CD14-positive monocyte (primary cell): ENCODE data around the gene OLIG2. TPM values are rescaled to one million over a fixed set of nuclear protein-coding genes. Genes with fewer than 3 reads are reported as not detected.

Source experiments
- DNase-seq, 3 donors: peaks; one replicate each; pipeline ENCODE4 v3.0.0-alpha.2; 2011 to 2022
- H2AFZ ChIP-seq: 2 replicates; pipeline ENCODE4 v1.6.0; 2012; ENCODE audit warnings: mild to moderate bottlenecking, low read depth, low read length, inconsistent platforms; ENCODE audit not compliant: insufficient read depth, poor library complexity, severe bottlenecking
- H3K27ac ChIP-seq, 2 donors: 1 replicate in 1 of 2; 2 replicates in 1 of 2; pipeline ENCODE4 v1.5.1; 2012 to 2013; ENCODE audit warnings: low read length in 2 of 2, control low read depth in 1 of 2, inconsistent platforms in 1 of 2, low read depth in 1 of 2, mild to moderate bottlenecking in 1 of 2
- H3K27me3 ChIP-seq, 2 donors: one replicate each; pipeline versions ENCODE4 v1.6.0 to v1.6.1; 2011 to 2013; ENCODE audit warnings: low read length in 2 of 2; ENCODE audit not compliant: control insufficient read depth in 2 of 2, insufficient read depth in 2 of 2
- H3K36me3 ChIP-seq, 2 donors: replicated peaks in 1 of 2; 1 replicate in 1 of 2; 2 replicates in 1 of 2; pipeline versions ENCODE4 v1.5.1 to v1.6.1; 2012 to 2013; ENCODE audit warnings: low read length in 2 of 2, control low read depth in 1 of 2, inconsistent platforms in 1 of 2, mild to moderate bottlenecking in 1 of 2; ENCODE audit not compliant: insufficient read depth in 2 of 2, control insufficient read depth in 1 of 2
- H3K4me1 ChIP-seq, 2 donors: 1 replicate in 1 of 2; 2 replicates in 1 of 2; pipeline versions ENCODE4 v1.5.1 to v1.6.1; 2012 to 2013; ENCODE audit warnings: low read length in 2 of 2, control low read depth in 1 of 2, inconsistent platforms in 1 of 2, mild to moderate bottlenecking in 1 of 2, moderate library complexity in 1 of 2; ENCODE audit not compliant: insufficient read depth in 2 of 2, control insufficient read depth in 1 of 2
- H3K4me2 ChIP-seq: replicated peaks from 2 replicates; pipeline ENCODE3; 2012; ENCODE audit warnings: low read length, moderate library complexity, mild to moderate bottlenecking; ENCODE audit not compliant: poor library complexity, severe bottlenecking; ENCODE audit errors: extremely low read depth
- H3K4me3 ChIP-seq, 3 experiments: fragments of 200-600 bp in 1 of 3; sonication (generic) in 1 of 3; replicated peaks in 1 of 3; 1 replicate in 2 of 3; 2 replicates in 1 of 3; pipeline ENCODE4 v1.5.1; 2011 to 2013; ENCODE audit warnings: low read length in 3 of 3, mild to moderate bottlenecking in 3 of 3, control low read depth in 2 of 3, low read depth in 2 of 3, inconsistent platforms in 1 of 3, moderate library complexity in 1 of 3
- H3K79me2 ChIP-seq: 2 replicates; pipeline ENCODE4 v1.6.0; 2012; ENCODE audit warnings: mild to moderate bottlenecking, control low read depth, inconsistent platforms, low read length, moderate library complexity; ENCODE audit not compliant: insufficient read depth
- H3K9ac ChIP-seq: 2 replicates; pipeline ENCODE4 v1.6.0; 2017; ENCODE audit warnings: low read length, mild to moderate bottlenecking; ENCODE audit not compliant: insufficient read depth, poor library complexity, severe bottlenecking
- H3K9me3 ChIP-seq, 2 donors: replicated peaks in 1 of 2; 1 replicate in 1 of 2; 2 replicates in 1 of 2; pipeline versions ENCODE4 v1.5.1 to v1.6.1; 2012 to 2013; ENCODE audit warnings: low read length in 2 of 2, control low read depth in 1 of 2; ENCODE audit not compliant: control insufficient read depth in 1 of 2, insufficient read depth in 1 of 2
- H4K20me1 ChIP-seq: 2 replicates; pipeline ENCODE4 v1.6.0; 2012; ENCODE audit warnings: mild to moderate bottlenecking, low read length, control low read depth, moderate library complexity; ENCODE audit not compliant: insufficient read depth
- H3K27ac Mint-ChIP-seq, 7 donors: one replicate each; pipeline ENCODE4 v1.8.0; 2020; ENCODE audit warnings: mild to moderate bottlenecking in 7 of 7, mixed read lengths in 7 of 7, moderate library complexity in 6 of 7, inconsistent platforms in 2 of 7
- H3K27me3 Mint-ChIP-seq, 3 donors: one replicate each; pipeline ENCODE4 v1.8.0; 2021 to 2022; ENCODE audit warnings: low read depth in 3 of 3, mild to moderate bottlenecking in 3 of 3, mixed read lengths in 3 of 3, moderate library complexity in 3 of 3, inconsistent platforms in 1 of 3
- H3K36me3 Mint-ChIP-seq, 2 donors: one replicate each; pipeline ENCODE4 v1.8.0; 2020; ENCODE audit warnings: mixed read lengths in 2 of 2, inconsistent platforms in 1 of 2, mild to moderate bottlenecking in 1 of 2
- H3K4me1 Mint-ChIP-seq: one replicate; pipeline ENCODE4 v1.8.0; 2020; ENCODE audit warnings: mild to moderate bottlenecking, mixed read lengths
- H3K4me3 Mint-ChIP-seq, 2 donors: one replicate each; pipeline ENCODE4 v1.8.0; 2020; ENCODE audit warnings: mild to moderate bottlenecking in 2 of 2, mixed read lengths in 2 of 2, moderate library complexity in 1 of 2
- H3K9me3 Mint-ChIP-seq, 7 donors: one replicate each; pipeline ENCODE4 v1.8.0; 2020 to 2022; ENCODE audit warnings: mixed read lengths in 7 of 7, mild to moderate bottlenecking in 6 of 7, moderate library complexity in 6 of 7, inconsistent platforms in 2 of 7
- WGBS: methylation state at CpG from one replicate; pipeline ENCODE4 v1.1.5; 2013; ENCODE audit warnings: missing lambda C conversion rate; ENCODE audit not compliant: insufficient coverage; 5-methylcytosine and 5-hydroxymethylcytosine counted together
- intact Hi-C, 2 donors: fragments of 100-400 bp; cut with micrococcal nuclease; formaldehyde crosslinking; loops; one replicate each; pipeline versions ENCODE4 v1.15.0 to v1.15.1; 2023
- polyA plus RNA-seq, 3 donors: library from polyadenylated mRNA; depleted of rRNA in 1 of 3; unstranded in 2 of 3; stranded (reverse) in 1 of 3; fragments of 300-500 nt in 2 of 3; fragments of >200 nt in 1 of 3; fragmentation: Illumina TruSeq in 2 of 3; gene quantifications; 1 replicate in 2 of 3; 2 replicates in 1 of 3; pipeline ENCODE4 v1.2.3, GENCODE V29; 2012 to 2021
- TF ChIP-seq, protein P1 (sequence below): fragments of 200-600 bp; IDR thresholded peaks from one replicate; pipeline ENCODE4 v1.8.0; 2022; ENCODE audit warnings: antibody characterized with exemption, mild to moderate bottlenecking

The OLIG2 gene
- polyA plus RNA-seq, 3 donors, result 0.20 TPM; not detected in 2

DNA sequence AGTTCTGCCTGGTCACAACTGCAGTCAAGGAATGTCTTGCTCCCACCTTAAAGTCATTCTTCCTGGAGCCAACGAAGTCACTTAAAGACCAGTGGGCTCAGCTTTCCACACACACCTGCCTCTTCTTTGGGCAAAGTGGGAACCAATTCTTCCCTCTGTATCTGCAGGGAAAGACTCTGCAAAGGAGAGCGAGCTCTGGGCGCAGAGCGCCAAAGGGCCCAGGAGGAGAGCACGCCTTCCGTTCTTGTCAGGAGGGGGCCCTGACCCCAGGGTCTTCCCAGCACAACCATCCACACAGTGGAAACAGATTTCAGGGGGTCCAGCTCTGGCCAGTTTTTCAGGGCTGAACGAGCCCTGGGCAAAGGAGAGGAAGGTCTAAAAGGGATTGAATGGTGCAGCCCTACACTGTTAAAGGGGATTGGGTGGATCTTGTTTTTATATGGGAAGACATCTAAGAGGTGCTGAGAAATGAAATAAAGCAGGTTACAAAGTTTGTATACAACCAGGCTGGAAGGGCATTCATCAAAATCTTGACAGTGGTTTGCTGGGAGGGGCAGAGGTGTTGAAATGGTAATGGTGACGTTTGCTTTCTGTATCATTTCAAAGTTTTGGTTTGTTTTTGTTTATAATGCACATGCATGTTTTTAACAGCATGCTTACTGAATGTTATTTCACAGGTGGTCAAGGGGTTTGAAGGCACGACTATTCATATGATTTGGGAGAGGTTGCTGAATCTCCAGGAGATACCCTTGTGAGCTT lies 6.8 kb upstream of the OLIG2 start:
- peaks cover 36 to 67% of the 10 kb centered on the region in 2 donors for H3K27me3 ChIP-seq
- intact Hi-C loops, result no loop called here
- peak overlapping the region in 6 of 7 donors; percentile 17 to 87 (median 66) for H3K27ac Mint-ChIP-seq
- H3K36me3 Mint-ChIP-seq, result peaks cover 34 to 42% of the 10 kb centered on the region in 2 donors
- 23% methylated on average over 5 of the region's 9 CpGs for WGBS
- H3K4me3 Mint-ChIP-seq, result peak overlapping the region; percentile 77 to 86
- peaks cover 5 to 21% of the 10 kb centered on the region in 2 donors for H3K9me3 ChIP-seq
- peaks cover 76% of the 10 kb centered on the region for H3K4me1 Mint-ChIP-seq
- H4K20me1 ChIP-seq, result peaks cover 6% of the 10 kb centered on the region
- TF ChIP-seq, protein P1, sequence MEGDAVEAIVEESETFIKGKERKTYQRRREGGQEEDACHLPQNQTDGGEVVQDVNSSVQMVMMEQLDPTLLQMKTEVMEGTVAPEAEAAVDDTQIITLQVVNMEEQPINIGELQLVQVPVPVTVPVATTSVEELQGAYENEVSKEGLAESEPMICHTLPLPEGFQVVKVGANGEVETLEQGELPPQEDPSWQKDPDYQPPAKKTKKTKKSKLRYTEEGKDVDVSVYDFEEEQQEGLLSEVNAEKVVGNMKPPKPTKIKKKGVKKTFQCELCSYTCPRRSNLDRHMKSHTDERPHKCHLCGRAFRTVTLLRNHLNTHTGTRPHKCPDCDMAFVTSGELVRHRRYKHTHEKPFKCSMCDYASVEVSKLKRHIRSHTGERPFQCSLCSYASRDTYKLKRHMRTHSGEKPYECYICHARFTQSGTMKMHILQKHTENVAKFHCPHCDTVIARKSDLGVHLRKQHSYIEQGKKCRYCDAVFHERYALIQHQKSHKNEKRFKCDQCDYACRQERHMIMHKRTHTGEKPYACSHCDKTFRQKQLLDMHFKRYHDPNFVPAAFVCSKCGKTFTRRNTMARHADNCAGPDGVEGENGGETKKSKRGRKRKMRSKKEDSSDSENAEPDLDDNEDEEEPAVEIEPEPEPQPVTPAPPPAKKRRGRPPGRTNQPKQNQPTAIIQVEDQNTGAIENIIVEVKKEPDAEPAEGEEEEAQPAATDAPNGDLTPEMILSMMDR, result no peak
- peak overlapping the region; percentile 78 for H3K4me2 ChIP-seq
- H3K4me3 ChIP-seq, result peak overlapping the region in 1 of 3 experiments; percentile 69
- no peak overlapping the region for H3K9ac ChIP-seq
- H3K4me1 ChIP-seq, result peaks cover 54 to 73% of the 10 kb centered on the region in 2 donors
- no peak for DNase-seq
- no peaks in the 10 kb centered on the region for H3K36me3 ChIP-seq
- H3K27ac ChIP-seq, result no peak overlapping the region
- peaks cover 0 to 33% (median 25%) of the 10 kb centered on the region in 7 donors for H3K9me3 Mint-ChIP-seq
- peaks cover 63 to 73% (median 67%) of the 10 kb centered on the region in 3 donors for H3K27me3 Mint-ChIP-seq
- H2AFZ ChIP-seq, result peak overlapping the region; percentile 69
- no peaks in the 10 kb centered on the region for H3K79me2 ChIP-seq

DNA sequence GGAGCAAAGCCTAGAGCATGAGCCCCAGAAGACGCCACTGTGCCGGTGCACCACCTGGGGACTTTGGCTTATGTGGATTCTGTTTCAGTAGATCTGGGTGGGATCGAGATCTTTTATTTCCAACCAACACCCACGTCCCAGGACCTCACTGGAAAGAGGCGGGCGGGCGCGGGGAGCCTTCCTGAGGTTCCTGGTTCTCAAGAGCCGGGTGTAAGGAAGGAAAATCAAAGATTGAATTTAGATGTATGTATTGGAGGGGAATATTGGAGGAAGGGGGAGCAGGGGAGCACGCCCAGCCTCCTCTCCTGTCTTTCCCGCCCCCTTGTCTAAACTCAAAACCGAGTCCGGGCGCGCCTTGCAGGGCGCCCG lies 6.2 kb upstream of the OLIG2 start:
- H3K36me3 Mint-ChIP-seq, result peaks cover 32 to 47% of the 10 kb centered on the region in 2 donors
- peak overlapping the region in 6 of 7 donors; percentile 17 to 87 (median 66) for H3K27ac Mint-ChIP-seq

More for the DNA sequence above, 6.2 kb upstream of the OLIG2 start:
- WGBS, result 2% methylated on average over 7 of the region's 17 CpGs
- peaks cover 42 to 74% of the 10 kb centered on the region in 2 donors for H3K27me3 ChIP-seq
- peak overlapping the region; percentile 19 for H3K9ac ChIP-seq
- H3K9me3 ChIP-seq, result peaks cover 5 to 23% of the 10 kb centered on the region in 2 donors
- Mint-ChIP-seq H3K9me3 (peaks cover 0 to 37% (median 27%) of the 10 kb centered on the region in 7 donors), H3K27me3 (peaks cover 69 to 78% (median 73%) of the 10 kb centered on the region in 3 donors), H3K4me1 (peaks cover 79% of the 10 kb centered on the region), H3K4me3 (peak overlapping the region; percentile 77 to 86)
- intact Hi-C loops, result no loop called here
- H2AFZ ChIP-seq, result peak overlapping the region; percentile 69
- no peak for DNase-seq
- no peaks in the 10 kb centered on the region for H3K79me2 ChIP-seq
- H3K4me1 ChIP-seq, result peaks cover 59 to 76% of the 10 kb centered on the region in 2 donors
- peaks cover 9% of the 10 kb centered on the region for H4K20me1 ChIP-seq
- H3K27ac ChIP-seq, result no peak overlapping the region
- peak overlapping the region in 1 of 3 experiments; percentile 69 for H3K4me3 ChIP-seq
- H3K36me3 ChIP-seq, result no peaks in the 10 kb centered on the region
- peak overlapping the region; percentile 78 for H3K4me2 ChIP-seq
- TF ChIP-seq, protein P1, result no peak
